Endometrium (tissue), 2 donors: ENCODE data around the gene SLC38A8.

Experiments
- FAIRE-seq: peaks from 2 replicates; lab custom pipeline; 2012; peaks lifted over from hg19 to GRCh38; lab: Jason Lieb, UNC
- donor health status: control.
- donor health status: control.

SLC38A8 gene

GRCh38 chr16:84042308-84042878 is at the start of gene SLC38A8:
Gene SLC38A8 (minus strand): TSS chr16:84042795. CDS start chr16:84042157, 638 bp downstream.
- no peak for FAIRE-seq

- no peak for FAIRE-seq
These were observed 48.9 kb upstream of the SLC38A8 start for GRCh38 chr16:84091460-84091859.

GRCh38 chr16:84090211-84090610 is 47.6 kb upstream of the SLC38A8 start:
- FAIRE-seq = no peak

DNA sequence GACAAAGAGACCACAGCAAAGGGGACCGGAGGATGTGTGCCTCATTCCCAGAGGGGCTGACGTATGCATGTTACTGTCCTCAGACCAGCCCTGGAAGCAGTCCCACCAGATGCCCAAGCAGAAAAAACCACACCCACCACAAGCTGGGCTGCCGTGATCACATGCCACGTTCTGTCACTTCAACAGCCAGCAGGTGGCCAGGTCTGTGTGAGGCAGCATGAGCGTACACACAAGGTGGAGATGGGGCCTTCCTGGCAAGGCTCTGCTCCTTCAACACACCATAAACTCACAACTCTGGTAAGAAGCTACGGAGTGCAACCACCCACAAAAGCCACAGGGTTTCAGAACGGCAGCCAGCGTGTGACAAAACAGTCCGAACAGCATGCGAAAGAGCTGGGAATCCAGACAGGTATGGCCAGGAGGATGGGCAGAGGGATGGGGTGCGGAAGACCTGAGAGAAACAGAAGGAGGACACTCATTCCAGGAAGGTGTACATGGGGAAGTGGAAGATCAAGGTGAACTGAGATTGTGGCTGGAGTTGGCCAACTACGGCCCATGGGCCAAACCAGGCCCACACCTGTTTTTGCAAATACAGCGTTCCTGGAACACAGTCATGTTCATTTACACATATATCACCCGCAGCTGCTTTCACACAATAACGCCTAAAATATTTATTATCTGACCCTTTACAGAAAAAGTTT is 46.2 kb upstream of the SLC38A8 start:
- FAIRE-seq = no peak

DNA sequence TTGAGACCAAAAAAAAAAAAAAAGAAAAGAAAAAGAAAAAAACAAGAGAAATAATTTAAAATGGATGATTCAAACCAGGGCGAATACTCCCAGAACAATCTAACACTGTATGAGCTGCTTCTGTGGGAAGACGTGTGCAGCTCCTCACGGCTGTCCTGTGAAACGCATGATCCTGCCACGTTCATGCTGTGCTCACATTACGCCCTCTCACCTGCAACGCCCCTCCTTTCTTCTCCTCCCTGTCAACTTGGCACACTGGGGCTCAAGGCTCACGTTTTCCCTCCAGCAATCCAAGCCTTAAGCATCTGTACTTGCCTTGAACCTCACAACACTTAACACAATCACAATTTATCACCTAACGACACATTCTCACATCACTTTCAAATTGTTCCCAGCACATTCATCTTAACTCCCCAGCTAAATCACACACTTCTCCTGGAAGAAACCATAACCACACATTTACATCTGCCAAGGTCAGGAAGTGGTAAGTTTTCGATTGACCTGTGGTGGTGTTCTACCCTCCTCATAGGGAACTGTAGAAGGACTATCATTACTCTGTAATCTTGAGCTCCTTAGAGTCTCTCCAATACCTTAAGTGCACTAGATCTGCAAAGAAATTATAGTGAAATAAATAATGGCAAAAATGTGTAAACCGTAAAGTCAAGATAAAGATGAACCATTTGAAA is 45.0 kb upstream of the SLC38A8 start:
- FAIRE-seq = no peak

GRCh38 chr16:84087001-84087400 is 44.4 kb upstream of the SLC38A8 start:
- no peak for FAIRE-seq

GRCh38 chr16:84086341-84086740 is 43.7 kb upstream of the SLC38A8 start:
- no peak for FAIRE-seq

- no peak for FAIRE-seq
These were observed 43.2 kb upstream of the SLC38A8 start for GRCh38 chr16:84085773-84086172.

- no peak for FAIRE-seq
These were observed 42.7 kb upstream of the SLC38A8 start for GRCh38 chr16:84085271-84085667.

- FAIRE-seq = no peak
These were observed 42.1 kb upstream of the SLC38A8 start for GRCh38 chr16:84084570-84085270.

- FAIRE-seq = no peak
These were observed 40.4 kb upstream of the SLC38A8 start for GRCh38 chr16:84082835-84083569.

DNA sequence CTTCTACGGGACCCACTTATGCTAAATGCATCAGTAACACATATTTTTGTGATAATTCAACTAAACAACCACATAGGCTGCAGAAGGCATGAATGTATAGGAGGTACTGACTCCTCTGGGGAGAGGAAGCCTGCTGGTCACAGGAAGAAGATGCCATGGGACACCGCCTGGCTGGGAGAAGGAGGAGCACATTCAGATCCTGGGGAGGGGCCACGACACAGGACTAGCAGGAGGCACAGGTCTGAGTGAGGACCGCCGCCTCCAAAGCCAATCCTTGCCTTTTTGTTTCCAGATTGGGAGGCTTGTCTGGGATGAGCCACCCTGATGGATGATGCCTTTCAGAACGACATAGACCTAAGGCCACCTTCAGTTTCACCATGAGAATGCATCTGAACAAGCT is 39.5 kb upstream of the SLC38A8 start:
- no peak for FAIRE-seq

- no peak for FAIRE-seq
These were observed 38.9 kb upstream of the SLC38A8 start for GRCh38 chr16:84081446-84081989.

- no peak for FAIRE-seq
These were observed 38.2 kb upstream of the SLC38A8 start for GRCh38 chr16:84080813-84081212.

DNA sequence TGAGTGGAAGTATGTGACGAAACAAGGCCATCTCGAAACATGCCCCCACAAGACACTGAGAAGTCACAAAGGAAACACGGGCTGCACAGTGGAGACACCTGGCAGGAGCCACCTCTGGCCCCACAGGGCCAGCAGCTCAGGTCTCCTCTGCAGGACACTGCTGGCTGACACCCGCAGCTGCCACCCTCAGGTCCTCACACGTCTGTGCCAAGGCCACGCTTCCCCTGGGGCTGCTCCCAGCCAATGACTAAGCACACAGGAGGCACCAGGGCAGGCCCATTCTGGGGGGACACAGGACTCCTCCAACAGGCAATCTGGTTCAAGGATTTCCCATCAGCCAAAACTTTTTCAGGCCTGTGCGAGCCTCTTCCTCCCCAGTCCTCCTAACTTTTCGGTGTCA is 37.8 kb upstream of the SLC38A8 start:
- FAIRE-seq = no peak

DNA sequence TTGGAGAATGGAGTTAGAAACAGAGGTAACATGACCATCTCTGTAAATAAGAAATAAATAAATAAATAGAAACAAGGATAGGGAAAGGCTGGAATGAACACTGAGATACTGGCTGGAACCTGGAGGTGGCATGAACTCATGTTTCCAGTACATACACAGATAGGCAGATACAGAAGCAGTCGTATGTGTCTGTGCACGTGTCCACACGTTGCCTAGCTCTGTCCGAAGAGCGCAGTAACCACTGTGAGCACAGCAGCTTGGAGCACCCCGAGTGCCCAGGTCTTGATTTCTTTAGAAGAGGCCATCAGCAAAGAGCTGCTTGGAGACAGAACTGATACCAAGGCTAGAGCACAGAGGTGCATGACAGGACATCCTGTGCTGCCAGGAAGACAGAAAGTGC is 37.1 kb upstream of the SLC38A8 start:
- no peak for FAIRE-seq

GRCh38 chr16:84075376-84075775 is 32.8 kb upstream of the SLC38A8 start:
- no peak for FAIRE-seq

DNA sequence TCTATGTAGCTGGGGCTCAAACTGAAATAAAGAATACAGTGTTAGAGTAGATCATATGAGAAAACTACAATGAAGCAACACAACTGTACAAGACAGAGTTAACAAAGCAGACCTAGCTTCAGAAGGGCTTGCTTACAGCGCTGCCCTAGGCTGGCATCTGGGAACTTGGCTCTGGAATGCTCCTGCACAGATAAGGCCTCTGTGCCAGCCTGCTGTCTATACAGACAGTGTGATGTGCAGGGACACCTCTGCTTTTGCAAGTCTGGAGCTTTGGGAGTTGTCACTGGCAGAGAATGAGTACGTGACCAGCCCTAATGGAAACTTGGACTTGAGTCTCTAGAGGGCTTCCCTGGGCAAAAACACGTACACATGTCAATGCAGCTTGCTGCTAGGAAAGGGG is 32.1 kb upstream of the SLC38A8 start:
- FAIRE-seq = no peak

DNA sequence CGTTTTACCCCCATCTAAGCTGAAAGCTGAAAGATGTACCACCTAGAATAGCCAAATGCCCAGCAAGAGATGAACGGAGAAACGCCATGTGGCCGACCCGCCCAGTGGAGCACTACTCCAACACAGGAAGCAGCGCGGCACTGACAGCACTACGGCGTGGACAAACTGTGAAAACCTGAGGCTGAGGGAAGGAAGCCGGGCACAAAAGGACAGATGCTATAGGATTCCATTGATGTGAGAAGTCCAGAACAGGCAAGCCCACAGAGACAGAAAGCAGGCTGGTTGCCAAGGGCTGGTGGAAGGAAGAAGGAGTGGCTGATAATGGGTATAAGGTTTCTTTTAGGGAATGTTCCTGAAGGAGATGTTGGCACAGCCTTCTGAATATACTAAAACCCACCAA is 29.4 kb upstream of the SLC38A8 start:
- no peak for FAIRE-seq

GRCh38 chr16:84071121-84071520 is 28.5 kb upstream of the SLC38A8 start:
- FAIRE-seq = no peak

GRCh38 chr16:84069540-84069939 is 26.9 kb upstream of the SLC38A8 start:
- no peak for FAIRE-seq
